ENCODE measurements around the gene MAP3K21. TPM values are rescaled to one million over a fixed set of nuclear protein-coding genes. Genes with fewer than 3 reads are reported as not detected.
A peak's percentile ranks its signal among the peaks of the same experiment; 100 is the strongest.

MAP3K21 gene
- total RNA-seq, 1 experiment from 2014 or later: 18.3 TPM

- Histone ChIP-seq H2AFZ (no peak overlapping the region), H3K4me1 (replicated peaks; ENCODE audit: insufficient read depth) (no peaks in the 10 kb centered on the region), H4K20me1 (ENCODE audit: insufficient read depth) (no peaks in the 10 kb centered on the region), H3K79me2 (ENCODE audit: low read depth) (no peaks in the 10 kb centered on the region), H3K27ac (no peak overlapping the region), H3K36me3 (ENCODE audit: low read depth) (no peaks in the 10 kb centered on the region), H3K9me2 (ENCODE audit: insufficient read depth) (no peaks in the 10 kb centered on the region), H3K9me3 (ENCODE audit: insufficient read depth, low read depth) (no peaks in the 10 kb centered on the region), H3K27me3 (ENCODE audit: insufficient read depth, low read depth) (no peaks in the 10 kb centered on the region), H3F3A (ENCODE audit: insufficient read depth, low read depth) (no peaks in the 10 kb centered on the region), H3K4me3 (no peak overlapping the region), H3K4me2 (no peak overlapping the region)
- intact Hi-C loops (cut with micrococcal nuclease; ENCODE audit: unreplicated experiment): no loop called here
- no peak for TF ChIP-seq EZH2 (IDR thresholded peaks at IDR 0.05; ENCODE audit: low read depth)
- no peak for TF ChIP-seq CTCF (conservative IDR thresholded peaks at IDR 0.05)
- ChIA-PET POLR2A (ENCODE audit: unreplicated experiment) (no interaction called here), CTCF (no interaction called here)
- no TSS peak for BruUV-seq (replicated peaks)
- DNase-seq: no peak
Observed at GRCh38 chr1:233421293-233421692, 93.8 kb downstream of the MAP3K21 start.

- no peak overlapping the region for H3K4me2 ChIP-seq
- no peak for DNase-seq
- BruUV-seq (replicated peaks): no TSS peak
- H3K9me3 ChIP-seq (ENCODE audit: insufficient read depth, low read depth): no peaks in the 10 kb centered on the region
- POLR2A ChIA-PET (ENCODE audit: unreplicated experiment): no interaction called here
- no peaks in the 10 kb centered on the region for H3K4me1 ChIP-seq (replicated peaks; ENCODE audit: insufficient read depth)
- no peak for TF ChIP-seq EZH2 (IDR thresholded peaks at IDR 0.05; ENCODE audit: low read depth)
- no peak for TF ChIP-seq CTCF (conservative IDR thresholded peaks at IDR 0.05)
- H3K27me3 ChIP-seq (ENCODE audit: insufficient read depth, low read depth): no peaks in the 10 kb centered on the region
- no peaks in the 10 kb centered on the region for H3K36me3 ChIP-seq (ENCODE audit: low read depth)
- H3K79me2 ChIP-seq (ENCODE audit: low read depth): no peaks in the 10 kb centered on the region
- no peaks in the 10 kb centered on the region for H3K9me2 ChIP-seq (ENCODE audit: insufficient read depth)
- CTCF ChIA-PET: no interaction called here
- intact Hi-C loops (cut with micrococcal nuclease; ENCODE audit: unreplicated experiment): no loop called here
- H4K20me1 ChIP-seq (ENCODE audit: insufficient read depth): no peaks in the 10 kb centered on the region
- no peak overlapping the region for H3K4me3 ChIP-seq
- H3F3A ChIP-seq (ENCODE audit: insufficient read depth, low read depth): no peaks in the 10 kb centered on the region
- H2AFZ ChIP-seq: peak overlapping the region; percentile 33; the same call in 1 of the 2 replicates
- no peak overlapping the region for H3K27ac ChIP-seq
Observed at GRCh38 chr1:233424779-233425178, 97.3 kb downstream of the MAP3K21 start.

GRCh38 chr1:233427907-233428306, 100.4 kb downstream of the MAP3K21 start:
- no peak for TF ChIP-seq CTCF (conservative IDR thresholded peaks at IDR 0.05)
- TF ChIP-seq EZH2 (IDR thresholded peaks at IDR 0.05; ENCODE audit: low read depth): no peak
- Histone ChIP-seq H3K27ac (no peak overlapping the region), H3K9me2 (ENCODE audit: insufficient read depth) (no peaks in the 10 kb centered on the region), H3K27me3 (ENCODE audit: insufficient read depth, low read depth) (no peaks in the 10 kb centered on the region), H3K4me2 (no peak overlapping the region), H3F3A (ENCODE audit: insufficient read depth, low read depth) (no peaks in the 10 kb centered on the region), H3K9me3 (ENCODE audit: insufficient read depth, low read depth) (no peaks in the 10 kb centered on the region), H3K4me1 (replicated peaks; ENCODE audit: insufficient read depth) (no peaks in the 10 kb centered on the region), H3K36me3 (ENCODE audit: low read depth) (no peaks in the 10 kb centered on the region), H4K20me1 (ENCODE audit: insufficient read depth) (no peaks in the 10 kb centered on the region), H3K4me3 (no peak overlapping the region), H2AFZ (no peak overlapping the region), H3K79me2 (ENCODE audit: low read depth) (no peaks in the 10 kb centered on the region)
- ChIA-PET CTCF (interaction anchor here (0.7 kb wide), 1 partner anchor 635 kb away, joined by 5 read pairs; no protein-coding TSS in a partner anchor), POLR2A (ENCODE audit: unreplicated experiment) (no interaction called here)
- DNase-seq: no peak
- no TSS peak for BruUV-seq (replicated peaks)
- intact Hi-C loops (cut with micrococcal nuclease; ENCODE audit: unreplicated experiment): no loop called here

Measured in PC-9 (cell line).